GM06990 (cell line): Measurements from ENCODE around the gene ERBB4.

Experiments used
- DNase-seq: peaks from one replicate; pipeline ENCODE4 v3.0.0-alpha.2; 2011; ENCODE audit not compliant: insufficient read length; ENCODE audit errors: extremely low read depth
- H3K27me3 ChIP-seq: replicated peaks from 2 replicates; pipeline ENCODE4 v1.6.0; 2011; ENCODE audit warnings: low read length; ENCODE audit not compliant: control insufficient read depth, insufficient read depth
- H3K36me3 ChIP-seq: 2 replicates; pipeline ENCODE4 v1.5.1; 2011; ENCODE audit warnings: low read length; ENCODE audit not compliant: control insufficient read depth, insufficient read depth
- H3K4me3 ChIP-seq: replicated peaks from 2 replicates; pipeline ENCODE4 v1.5.1; 2011; ENCODE audit warnings: low read depth, mild to moderate bottlenecking, control low read depth, low read length
- TF ChIP-seq, protein P1 (sequence below): IDR thresholded peaks from 2 replicates; pipeline ENCODE4 v1.5.1; 2011; ENCODE audit warnings: low read length, control low read depth, mild to moderate bottlenecking, inconsistent platforms; ENCODE audit not compliant: insufficient read depth, poor library complexity, severe bottlenecking

The ERBB4 gene

DNA sequence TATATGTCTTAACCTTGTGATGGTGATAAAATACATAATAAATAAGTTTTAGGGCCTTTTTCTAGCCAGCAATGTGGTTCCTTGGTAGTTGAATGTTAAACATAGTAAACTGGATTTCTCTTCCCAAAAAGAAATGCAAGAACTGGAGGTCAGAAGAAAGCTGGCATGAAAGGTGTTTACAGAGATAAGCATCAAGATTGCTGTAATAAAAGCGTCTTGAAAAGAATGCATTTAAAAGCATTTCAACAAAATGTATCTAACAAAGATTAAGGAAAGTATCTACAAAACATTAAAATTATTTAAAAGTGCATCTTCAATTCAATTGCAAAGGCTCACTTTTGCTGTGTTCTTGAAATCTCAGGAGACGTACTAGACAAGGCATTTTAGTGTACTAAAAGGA is 419.0 kb downstream of the ERBB4 start:
- no peak overlapping the region for H3K4me3 ChIP-seq
- TF ChIP-seq, protein P1, sequence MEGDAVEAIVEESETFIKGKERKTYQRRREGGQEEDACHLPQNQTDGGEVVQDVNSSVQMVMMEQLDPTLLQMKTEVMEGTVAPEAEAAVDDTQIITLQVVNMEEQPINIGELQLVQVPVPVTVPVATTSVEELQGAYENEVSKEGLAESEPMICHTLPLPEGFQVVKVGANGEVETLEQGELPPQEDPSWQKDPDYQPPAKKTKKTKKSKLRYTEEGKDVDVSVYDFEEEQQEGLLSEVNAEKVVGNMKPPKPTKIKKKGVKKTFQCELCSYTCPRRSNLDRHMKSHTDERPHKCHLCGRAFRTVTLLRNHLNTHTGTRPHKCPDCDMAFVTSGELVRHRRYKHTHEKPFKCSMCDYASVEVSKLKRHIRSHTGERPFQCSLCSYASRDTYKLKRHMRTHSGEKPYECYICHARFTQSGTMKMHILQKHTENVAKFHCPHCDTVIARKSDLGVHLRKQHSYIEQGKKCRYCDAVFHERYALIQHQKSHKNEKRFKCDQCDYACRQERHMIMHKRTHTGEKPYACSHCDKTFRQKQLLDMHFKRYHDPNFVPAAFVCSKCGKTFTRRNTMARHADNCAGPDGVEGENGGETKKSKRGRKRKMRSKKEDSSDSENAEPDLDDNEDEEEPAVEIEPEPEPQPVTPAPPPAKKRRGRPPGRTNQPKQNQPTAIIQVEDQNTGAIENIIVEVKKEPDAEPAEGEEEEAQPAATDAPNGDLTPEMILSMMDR: no peak

GRCh38 chr2:212117926-212118325 is 420.7 kb downstream of the ERBB4 start:
- Histone ChIP-seq H3K4me3 (no peak overlapping the region), H3K27me3 (no peaks in the 10 kb centered on the region), H3K36me3 (no peaks in the 10 kb centered on the region)
- no peak for DNase-seq
- TF ChIP-seq, protein P1: no peak

More for the DNA sequence above, 419.0 kb downstream of the ERBB4 start:
- DNase-seq: no peak
- H3K27me3 ChIP-seq: no peaks in the 10 kb centered on the region
- H3K36me3 ChIP-seq: no peaks in the 10 kb centered on the region

DNA sequence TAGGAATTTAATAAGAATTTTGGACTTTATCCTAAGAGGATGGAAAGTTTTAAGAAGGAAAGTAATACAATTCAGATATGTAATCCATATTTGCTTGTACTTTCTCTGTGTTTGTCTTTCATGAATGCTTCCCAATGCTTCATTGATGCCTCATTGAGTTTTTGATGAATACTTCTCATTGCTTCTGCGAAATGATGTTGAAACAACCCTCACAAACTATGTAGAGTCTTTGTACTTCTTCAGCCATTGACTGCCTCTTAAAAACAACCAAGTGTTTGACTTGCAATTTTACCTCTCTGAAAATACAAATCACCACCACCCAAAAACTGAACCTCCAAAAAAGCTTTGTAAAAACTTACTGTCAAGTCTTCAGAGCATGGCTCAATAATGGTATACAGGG is 424.1 kb downstream of the ERBB4 start:
- TF ChIP-seq, protein P1: no peak
- Histone ChIP-seq H3K27me3 (no peaks in the 10 kb centered on the region), H3K36me3 (no peaks in the 10 kb centered on the region), H3K4me3 (no peak overlapping the region)
- no peak for DNase-seq

DNA sequence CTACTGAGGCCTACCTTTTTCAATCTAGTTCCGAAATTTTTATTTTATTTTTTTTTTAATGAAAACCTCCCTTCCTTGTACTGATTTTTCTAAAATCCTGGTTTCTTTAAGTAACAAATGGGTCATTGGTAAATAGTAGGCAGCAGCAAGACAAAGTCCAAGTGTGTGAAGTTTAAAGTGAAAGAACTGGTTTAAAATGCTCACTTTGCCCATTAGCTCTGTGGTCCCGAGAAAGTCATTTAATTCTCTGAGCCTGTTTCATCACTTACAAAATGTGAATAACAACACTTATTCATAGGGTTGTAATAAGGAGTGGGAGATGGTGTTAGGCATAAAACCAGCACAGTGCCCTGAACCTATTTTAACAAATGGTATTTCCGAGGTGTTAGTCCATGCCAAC is 426.2 kb downstream of the ERBB4 start:
- no peak for DNase-seq
- Histone ChIP-seq H3K4me3 (no peak overlapping the region), H3K36me3 (no peaks in the 10 kb centered on the region), H3K27me3 (no peaks in the 10 kb centered on the region)
- TF ChIP-seq, protein P1: no peak

GRCh38 chr2:212109792-212110680 is 428.6 kb downstream of the ERBB4 start:
- no peaks in the 10 kb centered on the region for H3K36me3 ChIP-seq
- TF ChIP-seq, protein P1: no peak
- no peaks in the 10 kb centered on the region for H3K27me3 ChIP-seq
- DNase-seq: no peak
- no peak overlapping the region for H3K4me3 ChIP-seq
